ENCODE data around the gene SAMD9L. TPM values are rescaled to one million over a fixed set of nuclear protein-coding genes. Genes with fewer than 3 reads are reported as not detected.

SAMD9L gene
- total RNA-seq, 2 donors from 2014 or later: 16.4 to 27.0 TPM

Other genes starting within 250 kb of the SAMD9L start
- 10 to 100 TPM in 1 of 2 donors, 1 to 10 TPM in 1; 7.1 to 14.6 TPM for gene SAMD9, start 30.4 kb downstream of the SAMD9L start, total RNA-seq
- not detected for gene HEPACAM2, start 78.1 kb upstream of the SAMD9L start, total RNA-seq
- gene VPS50, start 84.0 kb upstream of the SAMD9L start, total RNA-seq: 10 to 100 TPM; 23.4 to 25.7 TPM